Measurements from ENCODE around the gene RNPEPL1.

- no peak for TF ChIP-seq EZH2phosphoT487 (IDR thresholded peaks at IDR 0.05; ENCODE audit: insufficient read depth, low read depth)
- TF ChIP-seq EZH2 (IDR thresholded peaks at IDR 0.05; ENCODE audit: insufficient read depth, poor library complexity, severe bottlenecking), result no peak
Observed at GRCh38 chr2:240620149-240620731, 52.0 kb downstream of the RNPEPL1 start.

Measured in GM23248 (cell line).